GM13976 (cell line): ENCODE measurements around the gene FCN1.

Experiments used
- DNase-seq: peaks from one replicate; pipeline ENCODE4 v3.0.0; 2012; ENCODE audit warnings: low spot score
- in situ Hi-C: fragments of 300-500 bp; cut with MboI; formaldehyde crosslinking; loops from one replicate; pipeline ENCODE4 v1.12.0; 2022; ENCODE audit warnings: low sequenced_read_pairs, mixed read lengths, inconsistent platforms; ENCODE audit not compliant: unreplicated experiment
- TF ChIP-seq, protein P1 (sequence below): IDR thresholded peaks from 2 replicates; pipeline ENCODE4 v1.5.1; 2012; ENCODE audit warnings: borderline replicate concordance, mild to moderate bottlenecking; ENCODE audit not compliant: insufficient read depth; ENCODE audit errors: extremely low read depth, missing control alignments, control extremely low read depth

Gene FCN1

DNA sequence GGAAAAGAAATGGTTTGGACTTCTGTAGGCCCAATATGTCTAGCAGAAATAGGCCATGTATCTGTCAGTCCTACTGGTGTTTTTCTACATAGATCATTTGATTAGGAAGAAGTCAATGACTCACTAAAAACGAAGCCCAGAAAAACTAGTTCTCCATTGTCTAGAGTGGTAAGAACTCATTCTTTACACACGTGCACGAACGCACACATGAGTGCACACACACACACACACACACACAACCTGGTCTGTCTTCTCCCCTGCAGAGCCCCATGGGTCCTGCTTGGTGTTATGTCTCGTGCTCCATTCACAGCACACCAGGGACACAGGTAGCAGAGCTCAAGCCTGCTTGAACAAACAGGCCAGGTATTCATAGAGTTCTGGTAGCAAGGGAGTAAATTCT is 14.9 kb upstream of the FCN1 start:
- TF ChIP-seq, protein P1, sequence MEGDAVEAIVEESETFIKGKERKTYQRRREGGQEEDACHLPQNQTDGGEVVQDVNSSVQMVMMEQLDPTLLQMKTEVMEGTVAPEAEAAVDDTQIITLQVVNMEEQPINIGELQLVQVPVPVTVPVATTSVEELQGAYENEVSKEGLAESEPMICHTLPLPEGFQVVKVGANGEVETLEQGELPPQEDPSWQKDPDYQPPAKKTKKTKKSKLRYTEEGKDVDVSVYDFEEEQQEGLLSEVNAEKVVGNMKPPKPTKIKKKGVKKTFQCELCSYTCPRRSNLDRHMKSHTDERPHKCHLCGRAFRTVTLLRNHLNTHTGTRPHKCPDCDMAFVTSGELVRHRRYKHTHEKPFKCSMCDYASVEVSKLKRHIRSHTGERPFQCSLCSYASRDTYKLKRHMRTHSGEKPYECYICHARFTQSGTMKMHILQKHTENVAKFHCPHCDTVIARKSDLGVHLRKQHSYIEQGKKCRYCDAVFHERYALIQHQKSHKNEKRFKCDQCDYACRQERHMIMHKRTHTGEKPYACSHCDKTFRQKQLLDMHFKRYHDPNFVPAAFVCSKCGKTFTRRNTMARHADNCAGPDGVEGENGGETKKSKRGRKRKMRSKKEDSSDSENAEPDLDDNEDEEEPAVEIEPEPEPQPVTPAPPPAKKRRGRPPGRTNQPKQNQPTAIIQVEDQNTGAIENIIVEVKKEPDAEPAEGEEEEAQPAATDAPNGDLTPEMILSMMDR: no peak
- in situ Hi-C loops: no loop called here
- DNase-seq: no peak

GRCh38 chr9:134932171-134932570 is 14.5 kb upstream of the FCN1 start:
- no peak for DNase-seq
- in situ Hi-C loops: no loop called here
- TF ChIP-seq, protein P1: no peak

GRCh38 chr9:134930398-134930797 is 12.7 kb upstream of the FCN1 start:
- TF ChIP-seq, protein P1: no peak
- in situ Hi-C loops: no loop called here

DNA sequence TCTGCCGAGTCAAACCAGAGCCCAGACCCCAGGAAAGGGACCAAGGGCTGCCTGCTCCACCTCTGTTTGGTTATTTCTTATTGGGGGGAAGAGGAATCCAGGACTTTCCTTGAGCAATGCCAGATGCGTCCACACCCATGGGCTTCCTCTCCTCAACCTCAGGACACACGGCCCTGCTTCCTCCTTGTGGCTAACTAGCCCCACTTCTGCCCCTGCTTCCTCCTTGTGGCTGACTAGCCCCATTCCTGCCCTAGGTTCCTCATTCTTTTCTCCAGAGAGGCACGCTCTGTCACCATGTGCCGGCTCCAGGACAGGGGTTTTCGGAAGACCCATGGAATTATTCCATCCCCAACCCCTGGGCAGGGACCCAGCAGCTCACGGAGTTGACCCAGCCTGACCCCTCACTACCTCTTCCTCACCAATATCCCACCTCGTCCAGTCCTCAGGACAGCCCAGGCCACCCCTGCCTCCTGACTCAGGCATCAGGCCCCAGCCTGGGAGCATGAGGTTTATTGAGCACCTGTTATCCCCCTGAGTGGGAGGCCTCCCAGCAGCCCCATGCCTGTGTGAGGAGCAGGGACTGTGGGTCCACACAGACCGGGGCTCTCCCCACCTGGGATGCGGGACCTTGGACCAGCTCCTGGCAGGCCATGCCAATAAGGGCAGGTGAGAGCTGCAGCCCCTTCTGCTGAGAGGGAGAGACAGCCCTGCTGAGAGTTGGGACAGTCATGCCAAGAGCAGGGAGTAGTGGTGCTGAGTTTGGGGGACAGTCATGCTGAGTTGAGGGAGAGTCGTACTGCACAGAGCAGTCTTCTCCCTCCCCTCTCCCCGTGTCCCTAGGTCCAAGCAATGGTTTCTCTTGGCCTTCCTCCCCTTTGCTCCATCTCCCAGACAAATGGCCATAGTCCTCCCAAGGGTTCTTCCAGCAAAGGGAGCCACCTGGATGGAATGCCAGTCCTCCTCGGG is 11.8 kb upstream of the FCN1 start:
- in situ Hi-C loops: no loop called here
- peak; percentile 49 for DNase-seq
- TF ChIP-seq, protein P1: no peak

More at GRCh38 chr9:134930398-134930797, 12.7 kb upstream of the FCN1 start:
- no peak for DNase-seq

GRCh38 chr9:134928436-134929192 is 10.9 kb upstream of the FCN1 start:
- TF ChIP-seq, protein P1: no peak
- in situ Hi-C loops: no loop called here
- DNase-seq: no peak

DNA sequence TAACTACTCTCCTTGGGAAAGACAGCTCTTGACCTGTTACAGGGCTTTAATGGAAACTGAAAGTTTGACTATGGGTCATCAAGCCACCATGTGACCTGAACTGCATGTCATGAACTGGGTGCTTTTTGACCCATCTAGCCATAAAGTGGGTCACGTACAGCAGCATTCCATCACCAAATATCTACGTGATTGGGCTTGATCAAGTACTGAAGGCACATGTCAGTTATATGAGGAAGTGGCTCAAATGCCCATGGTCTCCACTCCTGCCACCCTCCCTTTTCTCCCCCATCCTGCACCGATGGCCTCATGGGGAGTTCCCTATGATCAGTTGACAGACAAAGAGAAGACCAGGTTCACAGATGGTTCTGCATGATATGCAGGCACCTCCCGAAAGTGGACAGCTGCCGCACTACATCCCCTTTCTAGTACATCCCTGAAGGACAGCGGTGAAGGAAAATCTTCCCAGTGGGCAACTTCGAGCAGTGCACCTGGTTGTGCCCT is 7.3 kb upstream of the FCN1 start:
- in situ Hi-C loops: no loop called here
- DNase-seq: no peak
- TF ChIP-seq, protein P1: no peak
